Brain microvascular endothelial cell (primary cell): ENCODE results near the gene HOXB9.

Experiments
- DNase-seq: peaks from one replicate; pipeline ENCODE4 v3.0.0-alpha.2; 2020
- H3K27ac ChIP-seq: fragments of 250-450 bp; sonication (Bioruptor Pico); 2 replicates; pipeline ENCODE4 v1.5.1; 2020; ENCODE audit warnings: mild to moderate bottlenecking, moderate library complexity
- H3K27me3 ChIP-seq: fragments of 250-450 bp; sonication (Bioruptor Pico); replicated peaks from 2 replicates; pipeline ENCODE4 v1.5.1; 2020; ENCODE audit warnings: mild to moderate bottlenecking
- H3K36me3 ChIP-seq: fragments of 250-450 bp; sonication (Bioruptor Pico); replicated peaks from 2 replicates; pipeline ENCODE4 v1.5.1; 2020; ENCODE audit warnings: mild to moderate bottlenecking
- H3K4me3 ChIP-seq: 2 replicates; pipeline ENCODE4 v1.5.1; 2011; ENCODE audit warnings: low read depth, mild to moderate bottlenecking, control low read depth, low read length, moderate library complexity
- CTCF ChIP-seq: IDR thresholded peaks from 2 replicates; pipeline ENCODE4 v1.5.1; 2011; ENCODE audit warnings: low read depth, mild to moderate bottlenecking, moderate library complexity, low read length, control low read depth, inconsistent platforms; ENCODE audit errors: missing control alignments
- in situ Hi-C: cut with HindIII; loops from 2 replicates; pipeline ENCODE4 v1.10.0; 2017; ENCODE audit warnings: low sequenced_read_pairs, low pct_ligation_motif_present

The HOXB9 gene

GRCh38 chr17:48641541-48642058 lies 15.4 kb upstream of the HOXB9 start:
- in situ Hi-C loops: no loop called here
- Histone ChIP-seq H3K36me3 (no peaks in the 10 kb centered on the region), H3K27me3 (peaks cover 99% of the 10 kb centered on the region), H3K4me3 (no peak overlapping the region), H3K27ac (no peak overlapping the region)
- DNase-seq: no peak
- no peak for TF ChIP-seq CTCF

GRCh38 chr17:48640858-48641180 lies 14.7 kb upstream of the HOXB9 start:
- in situ Hi-C loops: no loop called here

GRCh38 chr17:48639982-48640857 lies 14.1 kb upstream of the HOXB9 start:
- in situ Hi-C loops: no loop called here
- no peak for DNase-seq
- no peak overlapping the region for H3K4me3 ChIP-seq
- H3K27ac ChIP-seq: no peak overlapping the region
- no peaks in the 10 kb centered on the region for H3K36me3 ChIP-seq
- peaks cover 99% of the 10 kb centered on the region for H3K27me3 ChIP-seq
- TF ChIP-seq CTCF: no peak

More at GRCh38 chr17:48640858-48641180, 14.7 kb upstream of the HOXB9 start:
- TF ChIP-seq CTCF: no peak
- DNase-seq: no peak
- no peak overlapping the region for H3K27ac ChIP-seq
- H3K27me3 ChIP-seq: peaks cover 99% of the 10 kb centered on the region
- no peaks in the 10 kb centered on the region for H3K36me3 ChIP-seq
- H3K4me3 ChIP-seq: no peak overlapping the region

GRCh38 chr17:48639136-48639535 lies 13.0 kb upstream of the HOXB9 start:
- Histone ChIP-seq H3K27me3 (peaks cover 99% of the 10 kb centered on the region), H3K36me3 (no peaks in the 10 kb centered on the region), H3K4me3 (no peak overlapping the region), H3K27ac (no peak overlapping the region)
- no peak for TF ChIP-seq CTCF
- DNase-seq: no peak
- in situ Hi-C loops: no loop called here

GRCh38 chr17:48637323-48638260 lies 11.4 kb upstream of the HOXB9 start:
- peaks cover 99% of the 10 kb centered on the region for H3K27me3 ChIP-seq
- no peak overlapping the region for H3K27ac ChIP-seq
- no peak overlapping the region for H3K4me3 ChIP-seq
- no peak for TF ChIP-seq CTCF
- H3K36me3 ChIP-seq: no peaks in the 10 kb centered on the region
- DNase-seq: no peak
- in situ Hi-C loops: no loop called here
